Fibroblast of pulmonary artery (primary cell): ENCODE data around the gene DNAJA4.

Experiments used
- DNase-seq: peaks from one replicate; pipeline ENCODE4 v3.0.0-alpha.2; 2010; ENCODE audit warnings: low read depth
- H3K4me3 ChIP-seq: replicated peaks from 2 replicates; pipeline ENCODE4 v1.5.1; 2011; ENCODE audit warnings: low read depth, mild to moderate bottlenecking, control low read depth, low read length, moderate library complexity
- CTCF ChIP-seq: IDR thresholded peaks from 2 replicates; pipeline ENCODE4 v1.5.1; 2011; ENCODE audit warnings: mild to moderate bottlenecking, control low read depth, low read length, inconsistent platforms; ENCODE audit errors: missing control alignments

The DNAJA4 gene

GRCh38 chr15:78319588-78319987 is 55.2 kb downstream of the DNAJA4 start:
- TF ChIP-seq CTCF: no peak
- no peak for DNase-seq
- no peak overlapping the region for H3K4me3 ChIP-seq

GRCh38 chr15:78320183-78320582 is 55.8 kb downstream of the DNAJA4 start:
- DNase-seq: no peak
- no peak for TF ChIP-seq CTCF
- no peak overlapping the region for H3K4me3 ChIP-seq

- DNase-seq: no peak
- no peak overlapping the region for H3K4me3 ChIP-seq
- no peak for TF ChIP-seq CTCF
These were observed 56.7 kb downstream of the DNAJA4 start for GRCh38 chr15:78321041-78321570.

- no peak for TF ChIP-seq CTCF
- no peak for DNase-seq
- no peak overlapping the region for H3K4me3 ChIP-seq
These were observed 57.4 kb downstream of the DNAJA4 start for GRCh38 chr15:78321786-78322185.

- DNase-seq: peak; percentile 50
- no peak overlapping the region for H3K4me3 ChIP-seq
- no peak for TF ChIP-seq CTCF
These were observed 57.9 kb downstream of the DNAJA4 start for GRCh38 chr15:78322243-78322642.

- DNase-seq: no peak
- H3K4me3 ChIP-seq: no peak overlapping the region
- no peak for TF ChIP-seq CTCF
These were observed 58.6 kb downstream of the DNAJA4 start for GRCh38 chr15:78322724-78323521.

- no peak overlapping the region for H3K4me3 ChIP-seq
- no peak for TF ChIP-seq CTCF
- DNase-seq: no peak
These were observed 59.3 kb downstream of the DNAJA4 start for GRCh38 chr15:78323693-78324092.
